ENCODE measurements around the gene AFF2.

DNA sequence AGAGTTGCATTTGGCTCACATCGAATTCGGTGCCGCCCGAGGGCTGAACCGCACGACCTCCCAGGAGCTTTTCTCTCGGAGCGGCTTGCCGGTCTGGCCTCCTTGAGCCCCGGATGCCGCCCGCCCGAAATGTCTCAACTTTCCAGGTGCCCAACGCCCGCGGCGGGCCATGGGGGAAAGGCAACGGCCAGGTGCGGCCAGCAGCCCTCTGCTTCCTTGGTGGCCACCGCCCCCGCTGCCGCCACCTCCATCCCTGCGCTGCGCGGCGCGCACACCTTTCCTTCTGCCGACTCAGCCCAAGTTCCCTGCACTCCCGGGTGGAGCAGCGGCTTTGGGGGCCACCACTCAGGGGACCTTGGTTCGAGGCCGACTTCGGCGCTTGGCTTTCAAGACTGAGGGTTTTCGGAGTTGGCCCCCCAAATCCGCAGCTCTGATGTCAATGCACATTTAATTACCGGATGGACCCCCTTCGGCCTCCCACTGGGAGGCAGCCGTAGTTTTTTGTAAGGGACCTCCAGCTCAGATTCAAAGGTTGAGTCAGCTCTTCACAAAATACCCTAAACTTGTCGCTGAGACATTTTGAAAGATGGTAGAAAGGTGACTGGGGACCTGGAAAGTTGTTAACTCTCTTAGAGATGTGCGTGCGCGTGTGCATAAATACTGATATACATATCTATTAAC, 1.1 kb downstream of the AFF2 start:
- TF ChIP-seq CTCF (IDR thresholded peaks at IDR 0.05; ENCODE audit: low read length) (no peak), EZH2phosphoT487 (IDR thresholded peaks at IDR 0.05; ENCODE audit: low read length) (no peak), EZH2 (optimal IDR thresholded peaks at IDR 0.05; ENCODE audit: low read depth, low read length) (no peak)
